Gastroesophageal sphincter (tissue), 4 donors: ENCODE results near the gene MFN2. TPM values are rescaled to one million over a fixed set of nuclear protein-coding genes. Genes with fewer than 3 reads are reported as not detected.
"Not testable (repeated sequence)": the region's sequence is repeated elsewhere in the genome, so short reads cannot be mapped to it uniquely, and the experiment has no call there.

Experiments
- ATAC-seq: fragments of 150-250 bp; one replicate; pipeline ENCODE4 v1.9.1; 2016; ENCODE audit warnings: mild to moderate bottlenecking, moderate library complexity
- H3K27ac ChIP-seq, 4 donors: fragments of 200-600 bp; sonication (generic) in 3 of 4; 1 replicate in 3 of 4; 2 replicates in 1 of 4; pipeline ENCODE4 v1.5.1; 2016 to 2019
- H3K27me3 ChIP-seq: fragments of 200-600 bp; sonication (generic); one replicate; pipeline ENCODE4 v1.5.1; 2019
- H3K36me3 ChIP-seq, 2 donors: fragments of 200-600 bp; sonication (generic); one replicate each; pipeline ENCODE4 v1.5.1; 2019; ENCODE audit warnings: control low read depth in 1 of 2
- H3K4me1 ChIP-seq, 3 donors: fragments of 200-600 bp; sonication (generic); 1 replicate in 2 of 3; 2 replicates in 1 of 3; pipeline ENCODE4 v1.5.1; 2016 to 2019; ENCODE audit warnings: control low read depth in 2 of 3
- H3K4me3 ChIP-seq, 2 donors: fragments of 200-600 bp; sonication (generic); one replicate each; pipeline ENCODE4 v1.5.1; 2019; ENCODE audit warnings: mild to moderate bottlenecking in 1 of 2, moderate library complexity in 1 of 2
- H3K9me3 ChIP-seq, 3 donors: fragments of 200-600 bp; sonication (generic); one replicate each; pipeline ENCODE4 v1.5.1; 2017 to 2019; ENCODE audit warnings: control low read depth in 2 of 3
- EP300 ChIP-seq: sonication (generic); formaldehyde crosslinking; IDR thresholded peaks from one replicate; pipeline ENCODE4 v1.6.1; 2017; ENCODE audit warnings: antibody characterized with exemption, mild to moderate bottlenecking
- POLR2A ChIP-seq, 2 donors: fragments of 450-650 bp; IDR thresholded peaks; one replicate each; pipeline ENCODE4 v1.6.1; 2017; ENCODE audit warnings: antibody characterized with exemption in 2 of 2, mild to moderate bottlenecking in 2 of 2, moderate library complexity in 1 of 2
- POLR2AphosphoS5 ChIP-seq: sonication (generic); formaldehyde crosslinking; IDR thresholded peaks from one replicate; pipeline ENCODE4 v1.6.1; 2017; ENCODE audit warnings: antibody characterized with exemption
- WGBS, 2 donors: methylation state at CpG; one replicate each; pipeline ENCODE4 v1.1.5; 2018; ENCODE audit warnings: low coverage in 1 of 2; 5-methylcytosine and 5-hydroxymethylcytosine counted together
- total RNA-seq, 4 donors: library from RNA; depleted of rRNA; stranded (reverse); fragments of >200 nt; gene quantifications; one replicate each; pipeline ENCODE4 v1.1.0, GENCODE V29; 2016
- TF ChIP-seq, protein P1 (sequence below), 4 experiments: fragments of 200-600 bp in 2 of 4; fragments of 450-650 bp in 2 of 4; sonication (generic) in 1 of 4; IDR thresholded peaks; one replicate each; pipeline ENCODE4 v1.5.1; 2017 to 2019; ENCODE audit warnings: antibody characterized with exemption in 4 of 4, mild to moderate bottlenecking in 2 of 4, moderate library complexity in 2 of 4

MFN2 gene
- total RNA-seq, 4 donors from 2014 or later = 117 to 236 (median 186) TPM

DNA sequence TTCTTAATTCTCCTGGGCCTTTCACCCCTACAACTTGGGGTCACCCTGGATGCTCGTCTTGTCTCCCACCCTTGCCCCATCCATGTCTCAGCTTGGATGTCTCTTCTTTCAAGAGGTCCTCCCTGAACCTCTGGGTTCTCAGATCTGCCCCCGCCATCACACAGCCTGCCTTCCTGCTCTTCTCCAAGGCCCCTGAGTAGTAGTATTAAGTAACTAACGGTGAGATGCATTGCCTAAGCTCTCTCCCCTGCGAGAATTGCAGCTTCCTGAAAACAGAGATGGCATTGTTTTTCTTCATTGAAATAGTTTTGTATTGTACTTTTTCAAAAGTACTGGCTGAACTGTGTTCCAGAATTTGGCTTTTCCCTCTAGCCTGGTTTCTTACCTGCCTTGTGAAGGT, 55.1 kb downstream of the MFN2 start:
- TF ChIP-seq POLR2A (IDR thresholded peaks at IDR 0.05) (no peak), EP300 (no peak), POLR2AphosphoS5 (no peak)
- TF ChIP-seq, protein P1, sequence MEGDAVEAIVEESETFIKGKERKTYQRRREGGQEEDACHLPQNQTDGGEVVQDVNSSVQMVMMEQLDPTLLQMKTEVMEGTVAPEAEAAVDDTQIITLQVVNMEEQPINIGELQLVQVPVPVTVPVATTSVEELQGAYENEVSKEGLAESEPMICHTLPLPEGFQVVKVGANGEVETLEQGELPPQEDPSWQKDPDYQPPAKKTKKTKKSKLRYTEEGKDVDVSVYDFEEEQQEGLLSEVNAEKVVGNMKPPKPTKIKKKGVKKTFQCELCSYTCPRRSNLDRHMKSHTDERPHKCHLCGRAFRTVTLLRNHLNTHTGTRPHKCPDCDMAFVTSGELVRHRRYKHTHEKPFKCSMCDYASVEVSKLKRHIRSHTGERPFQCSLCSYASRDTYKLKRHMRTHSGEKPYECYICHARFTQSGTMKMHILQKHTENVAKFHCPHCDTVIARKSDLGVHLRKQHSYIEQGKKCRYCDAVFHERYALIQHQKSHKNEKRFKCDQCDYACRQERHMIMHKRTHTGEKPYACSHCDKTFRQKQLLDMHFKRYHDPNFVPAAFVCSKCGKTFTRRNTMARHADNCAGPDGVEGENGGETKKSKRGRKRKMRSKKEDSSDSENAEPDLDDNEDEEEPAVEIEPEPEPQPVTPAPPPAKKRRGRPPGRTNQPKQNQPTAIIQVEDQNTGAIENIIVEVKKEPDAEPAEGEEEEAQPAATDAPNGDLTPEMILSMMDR (IDR thresholded peaks at IDR 0.05) = no peak
- no peaks in the 10 kb centered on the region for H3K4me1 ChIP-seq
- no peak overlapping the region for H3K4me3 ChIP-seq
- H3K27me3 ChIP-seq = peaks cover 4% of the 10 kb centered on the region
- H3K9me3 ChIP-seq = no peaks in the 10 kb centered on the region
- H3K36me3 ChIP-seq = peaks cover 0 to 20% of the 10 kb centered on the region in 2 donors
- ATAC-seq = no peak
- no peak overlapping the region for H3K27ac ChIP-seq
- 77 to 81% methylated on average over 3 to 4 of the region's 4 CpGs for WGBS, 2 donors

DNA sequence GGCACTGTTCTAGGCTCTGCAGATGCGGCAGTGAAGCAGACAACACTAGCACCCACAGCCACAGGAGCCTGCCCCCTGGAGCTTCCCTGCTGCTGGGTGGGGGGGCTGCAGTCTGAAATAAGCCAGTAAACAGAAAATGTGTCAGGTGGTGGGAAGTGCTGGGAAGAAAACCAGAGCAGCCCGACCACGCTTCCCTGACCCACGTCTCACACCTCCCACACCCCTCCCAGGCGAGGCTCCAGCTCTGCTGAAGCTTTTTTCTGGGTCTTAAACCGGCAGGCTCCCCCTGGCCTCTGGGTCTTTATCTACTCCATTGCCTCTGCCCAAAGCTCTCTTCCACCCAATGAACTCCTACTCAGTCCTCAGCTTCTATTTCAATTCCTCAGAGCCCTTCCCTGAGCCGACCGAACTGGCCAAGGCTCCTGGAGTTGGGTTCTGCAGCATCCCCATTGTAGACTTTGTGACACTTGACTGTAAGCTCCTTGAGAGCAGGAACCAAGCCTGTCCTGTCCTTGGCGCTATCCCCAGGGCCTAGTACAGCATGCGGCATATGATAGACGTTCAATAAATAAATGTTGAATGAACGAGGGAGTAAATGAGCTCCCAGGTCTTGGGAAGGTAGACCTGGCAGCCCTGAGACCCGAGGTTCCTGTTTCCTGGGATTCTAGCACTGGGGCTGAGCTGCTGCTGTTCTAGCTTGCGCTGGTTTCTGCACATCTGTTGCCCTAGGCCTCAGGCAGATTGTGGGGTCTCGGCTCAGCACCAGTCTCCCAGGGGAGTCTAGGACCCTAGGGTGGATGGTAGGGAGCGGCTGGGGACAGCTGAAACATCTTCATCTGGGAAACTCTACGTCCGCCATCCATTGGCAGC, 57.5 kb downstream of the MFN2 start:
- Histone ChIP-seq H3K27me3 (peaks cover 4% of the 10 kb centered on the region), H3K36me3 (no peaks in the 10 kb centered on the region), H3K9me3 (no peaks in the 10 kb centered on the region), H3K27ac (no peak overlapping the region), H3K4me3 (no peak overlapping the region), H3K4me1 (no peaks in the 10 kb centered on the region)
- 57 to 76% methylated on average over 9 to 11 of the region's 18 CpGs for WGBS, 2 donors
- no peak for ATAC-seq
- TF ChIP-seq EP300 (no peak), POLR2AphosphoS5 (no peak), POLR2A (IDR thresholded peaks at IDR 0.05) (no peak)
- TF ChIP-seq, protein P1 (IDR thresholded peaks at IDR 0.05) = no peak

GRCh38 chr1:12038356-12039163, 58.3 kb downstream of the MFN2 start:
- peaks cover 4% of the 10 kb centered on the region for H3K27me3 ChIP-seq
- no peak for TF ChIP-seq POLR2A (IDR thresholded peaks at IDR 0.05)
- no peak for TF ChIP-seq EP300
- TF ChIP-seq POLR2AphosphoS5 = no peak
- TF ChIP-seq, protein P1 (IDR thresholded peaks at IDR 0.05) = no peak
- no peaks in the 10 kb centered on the region for H3K4me1 ChIP-seq
- H3K36me3 ChIP-seq = no peaks in the 10 kb centered on the region
- no peak overlapping the region for H3K4me3 ChIP-seq
- 47 to 61% methylated on average over 8 to 16 of the region's 17 CpGs for WGBS, 2 donors
- H3K27ac ChIP-seq = no peak overlapping the region
- no peaks in the 10 kb centered on the region for H3K9me3 ChIP-seq
- no peak for ATAC-seq

- H3K9me3 ChIP-seq = no peaks in the 10 kb centered on the region
Observed at GRCh38 chr1:12039164-12039525, 58.9 kb downstream of the MFN2 start.

GRCh38 chr1:12039824-12040456, 59.7 kb downstream of the MFN2 start:
- H3K27me3 ChIP-seq, H3K4me3 ChIP-seq, H3K36me3 ChIP-seq, ATAC-seq, H3K27ac ChIP-seq, H3K9me3 ChIP-seq: not testable (repeated sequence)
- WGBS, 2 donors = 71 to 88% methylated on average over 1 to 10 of the region's 13 CpGs
- peaks cover 0 to 11% (median 0%) of the 10 kb centered on the region in 3 donors for H3K4me1 ChIP-seq

More at GRCh38 chr1:12039164-12039525, 58.9 kb downstream of the MFN2 start:
- no peak overlapping the region for H3K4me3 ChIP-seq
- no peaks in the 10 kb centered on the region for H3K36me3 ChIP-seq
- TF ChIP-seq EP300 = no peak
- no peak for TF ChIP-seq POLR2AphosphoS5
- TF ChIP-seq POLR2A (IDR thresholded peaks at IDR 0.05) = no peak
- TF ChIP-seq, protein P1 (IDR thresholded peaks at IDR 0.05) = no peak
- ATAC-seq = no peak
- peaks cover 0 to 3% (median 0%) of the 10 kb centered on the region in 3 donors for H3K4me1 ChIP-seq
- no peak overlapping the region for H3K27ac ChIP-seq
- peaks cover 4% of the 10 kb centered on the region for H3K27me3 ChIP-seq
- WGBS, 2 donors = no CpG with 5 or more reads among the region's 2 CpGs
